NCI-H1417 treated with DMSO at 0.1 percent for 48 hours (cell line): ENCODE results near the gene ESF1.
"Not testable (repeated sequence)": the region's sequence is repeated elsewhere in the genome, so short reads cannot be mapped to it uniquely, and the experiment has no call there.

ENCODE experiments used
- DNase-seq: peaks from one replicate; lab custom pipeline; 2025; lab: John Stamatoyannopoulos, UW

ESF1 gene

DNA sequence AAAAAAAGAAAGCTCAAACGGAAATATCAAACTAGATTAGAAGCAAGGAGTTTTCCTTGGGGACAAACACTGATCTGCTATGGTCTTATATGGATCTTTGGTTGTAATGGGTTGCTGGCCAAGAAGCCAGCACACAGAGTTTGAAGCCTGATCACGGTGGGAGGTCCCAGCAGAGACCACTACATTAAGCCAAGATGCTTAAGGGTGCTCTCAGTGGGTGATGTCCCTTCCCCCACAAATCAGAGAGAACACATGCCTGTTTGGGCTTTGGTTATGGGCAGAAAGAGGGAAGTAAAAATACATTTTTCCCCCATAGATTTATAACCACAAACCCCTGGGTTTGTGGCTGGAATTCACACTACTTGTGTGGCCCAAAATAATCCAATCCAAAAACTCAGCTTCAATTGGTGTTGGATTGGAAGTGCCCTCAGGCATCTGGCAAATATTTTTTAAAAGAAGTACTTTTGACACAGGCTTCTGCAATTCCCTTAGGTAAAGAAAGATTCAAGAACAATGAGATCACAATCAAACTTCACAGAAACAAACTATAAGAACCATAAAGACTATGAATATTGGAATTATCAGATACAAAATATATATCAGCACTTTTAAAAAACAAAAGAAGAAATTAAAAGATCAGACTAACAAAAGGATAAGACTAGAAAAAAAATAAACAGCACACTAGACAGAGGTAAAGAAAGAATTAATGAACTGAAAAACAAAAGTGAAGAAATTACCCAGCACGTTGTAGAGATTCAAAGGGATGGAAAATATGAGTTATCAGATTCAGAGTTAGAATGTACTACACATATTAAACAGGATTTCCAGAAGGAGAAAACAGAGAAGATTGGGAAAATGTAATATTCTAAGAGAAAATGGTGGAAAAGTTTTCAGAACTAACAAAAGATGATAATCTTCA, 44.7 kb downstream of the ESF1 start:
- DNase-seq: no peak

DNA sequence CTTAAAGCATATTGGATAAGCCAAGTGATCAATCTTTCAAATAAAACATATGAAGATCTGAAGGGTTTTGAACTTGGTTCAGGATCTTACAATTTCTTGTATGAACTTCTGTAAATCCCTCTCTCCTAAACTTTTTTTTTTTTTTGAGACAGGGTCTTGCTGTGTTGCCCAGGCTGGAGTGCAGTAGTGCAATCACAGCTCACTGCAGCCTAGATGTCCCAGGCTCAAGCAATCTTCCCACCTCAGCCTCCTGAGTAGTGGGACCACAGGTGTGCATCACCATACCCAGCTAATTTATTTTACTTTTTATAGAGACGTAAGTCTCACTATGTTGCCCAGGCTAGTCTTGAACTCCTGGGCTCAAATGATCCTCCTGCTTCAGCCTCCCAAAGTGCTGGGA, 46.5 kb downstream of the ESF1 start:
- DNase-seq: not testable (repeated sequence)

DNA sequence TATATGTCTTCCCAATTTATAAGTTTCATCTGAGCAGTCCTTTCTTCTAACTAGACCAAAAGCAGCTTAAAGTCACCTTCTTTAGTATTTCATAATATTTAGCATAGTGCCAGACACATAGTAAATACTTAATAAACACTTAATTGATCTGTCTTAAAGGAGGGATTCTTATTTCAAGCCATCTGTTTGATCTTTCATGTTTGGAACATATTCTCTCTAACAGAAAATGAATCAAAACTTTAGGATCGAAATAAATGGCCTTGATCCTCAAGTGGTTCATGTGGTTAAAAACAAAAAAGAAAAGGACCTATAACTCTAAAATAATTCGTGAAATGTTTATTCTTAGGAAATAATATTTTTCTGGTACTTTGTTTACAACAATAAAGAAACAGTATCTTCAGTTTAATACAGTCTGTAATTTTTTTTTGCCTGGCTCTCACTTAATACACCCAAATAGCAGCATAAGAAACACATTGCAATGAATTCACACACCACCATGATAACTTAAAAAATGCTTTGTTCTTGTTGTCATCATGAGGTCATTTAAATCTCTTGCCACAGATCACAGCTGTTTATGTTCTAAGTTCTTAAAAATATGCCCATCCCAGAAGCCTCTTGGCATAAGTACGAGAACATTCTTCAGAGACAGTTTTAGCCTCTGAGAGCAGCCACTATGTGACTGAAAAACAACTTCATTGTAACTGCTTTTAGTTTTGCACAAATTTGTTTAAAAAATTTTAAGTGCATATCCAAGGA, 48.1 kb downstream of the ESF1 start:
- DNase-seq: no peak

DNA sequence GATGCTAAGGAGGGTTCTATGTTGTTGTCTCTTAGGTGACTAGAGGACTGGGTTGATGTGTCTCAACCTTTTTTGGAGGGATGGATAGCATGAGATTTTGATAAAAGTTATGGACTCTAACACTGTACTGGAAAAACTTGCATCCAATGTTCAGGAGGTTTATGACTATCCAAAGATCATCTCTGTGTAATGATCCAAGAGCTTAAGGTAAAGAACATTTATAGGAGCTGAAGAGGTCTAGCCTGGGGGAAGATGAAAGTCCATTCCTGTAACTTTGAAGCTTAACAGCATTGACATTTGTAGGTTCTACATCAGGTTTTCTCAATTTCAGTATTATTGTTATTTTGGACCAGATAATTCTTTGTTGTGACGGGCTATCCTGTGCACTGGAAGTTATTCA, 48.9 kb downstream of the ESF1 start:
- DNase-seq: no peak

DNA sequence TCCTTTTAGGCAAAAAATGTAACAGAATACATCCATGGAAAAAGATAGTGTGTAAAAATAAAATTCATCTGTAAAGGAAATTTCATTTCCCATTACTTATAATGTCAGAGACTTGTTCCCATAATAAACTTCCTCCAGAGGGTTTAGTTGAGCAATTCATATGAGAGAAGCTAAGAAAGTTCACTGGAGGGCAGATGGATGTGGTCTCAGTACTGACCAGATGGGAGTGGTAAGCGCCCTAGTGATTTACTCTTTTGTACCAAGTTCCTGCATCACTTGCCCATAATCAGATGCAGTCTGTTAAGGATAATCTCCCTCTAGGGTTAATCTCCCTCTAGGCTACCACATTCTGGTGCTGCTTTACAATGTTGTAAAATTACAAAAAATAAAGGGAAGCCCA, 61.7 kb downstream of the ESF1 start:
- no peak for DNase-seq

DNA sequence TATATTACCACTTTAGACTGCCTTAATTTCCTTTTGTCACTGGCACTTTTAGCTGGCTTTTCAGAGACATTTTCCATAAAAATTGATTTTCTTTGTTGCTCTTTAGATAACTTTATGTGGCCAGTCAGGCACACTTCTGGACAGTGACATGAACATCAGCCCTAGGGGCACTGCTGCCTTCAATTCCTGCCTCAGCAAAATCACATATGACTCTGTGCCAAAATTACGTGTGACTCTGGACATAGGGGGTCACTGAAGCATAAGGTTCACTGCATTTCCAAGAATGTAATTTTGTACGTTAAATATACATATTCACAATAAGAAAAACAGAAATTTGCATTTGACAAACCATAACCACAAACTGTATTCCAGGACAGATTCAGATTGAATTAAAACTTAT, 66.5 kb downstream of the ESF1 start:
- no peak for DNase-seq

DNA sequence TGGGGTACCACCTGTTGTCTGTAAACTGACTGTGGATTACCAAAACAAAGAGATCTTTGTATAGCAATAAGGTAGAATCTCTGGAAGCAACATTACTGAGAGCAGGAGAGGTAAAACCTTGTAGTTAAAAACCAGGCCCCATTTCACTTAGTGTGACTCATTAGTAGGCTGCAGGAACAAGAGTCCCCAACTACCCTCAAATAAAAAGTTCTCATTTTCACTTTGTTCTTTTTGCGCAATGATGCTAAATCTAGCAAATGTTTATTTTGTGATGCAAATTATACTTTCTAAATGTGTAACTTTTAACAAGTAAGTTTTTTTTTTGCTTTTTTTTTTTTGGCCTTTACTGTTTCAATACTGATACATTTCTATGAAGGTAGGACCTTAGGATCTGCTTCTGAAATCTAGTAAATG, 67.1 kb downstream of the ESF1 start:
- DNase-seq: no peak

DNA sequence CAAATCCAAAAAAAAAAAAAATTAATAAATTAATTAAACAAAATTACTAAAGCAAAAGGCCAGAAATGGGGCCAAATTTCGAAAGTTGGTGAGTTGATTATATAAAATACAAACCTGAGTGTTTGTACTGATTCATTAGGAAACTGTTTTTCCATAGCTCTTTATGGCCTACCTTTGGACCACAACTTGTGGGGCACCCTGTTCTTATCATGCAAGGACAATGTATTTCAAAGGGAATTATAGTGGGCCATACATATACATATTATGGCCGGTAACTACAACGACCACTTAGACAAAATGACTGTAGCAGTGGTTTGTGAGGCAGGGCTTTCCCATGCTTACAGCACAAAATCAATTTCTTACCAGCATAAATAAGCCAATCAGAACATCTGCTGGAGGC, 69.5 kb downstream of the ESF1 start:
- no peak for DNase-seq

DNA sequence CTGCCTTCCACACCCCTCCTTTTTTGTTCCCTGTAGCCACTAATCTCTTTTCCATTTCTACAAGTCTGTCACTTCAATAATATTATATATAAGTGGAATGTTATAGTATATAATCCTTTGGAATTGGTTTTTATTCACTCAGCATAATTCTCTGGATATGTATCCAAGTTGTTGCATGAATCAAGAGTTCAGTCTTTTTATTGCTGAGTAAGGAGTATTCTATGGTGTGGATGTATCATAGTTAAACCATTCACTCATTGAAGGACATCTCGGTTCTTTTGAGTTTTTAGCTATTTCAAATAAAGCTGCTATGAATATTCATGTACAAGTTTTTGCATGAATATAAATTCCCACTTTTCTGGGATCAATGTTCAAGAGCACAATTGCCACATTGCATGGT, 76.5 kb downstream of the ESF1 start:
- no peak for DNase-seq

DNA sequence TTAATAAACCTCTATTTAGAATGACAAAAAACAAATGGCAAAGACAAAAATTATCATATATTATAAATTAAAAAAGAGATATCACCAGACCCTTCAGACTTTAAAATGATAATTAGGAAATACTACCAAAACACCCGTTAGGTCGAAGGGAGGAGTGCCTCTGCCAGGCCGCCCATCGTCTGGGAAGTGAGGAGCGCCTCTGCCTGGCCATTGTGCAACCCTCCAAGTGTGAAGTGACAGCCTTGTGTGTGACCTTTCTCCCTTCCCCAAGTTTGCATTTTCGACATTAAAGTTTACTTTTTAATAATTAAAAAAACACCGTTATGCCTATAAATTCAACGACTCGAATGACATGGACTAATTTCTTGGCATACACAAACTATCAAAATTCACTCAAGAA, 81.5 kb downstream of the ESF1 start:
- DNase-seq: no peak

DNA sequence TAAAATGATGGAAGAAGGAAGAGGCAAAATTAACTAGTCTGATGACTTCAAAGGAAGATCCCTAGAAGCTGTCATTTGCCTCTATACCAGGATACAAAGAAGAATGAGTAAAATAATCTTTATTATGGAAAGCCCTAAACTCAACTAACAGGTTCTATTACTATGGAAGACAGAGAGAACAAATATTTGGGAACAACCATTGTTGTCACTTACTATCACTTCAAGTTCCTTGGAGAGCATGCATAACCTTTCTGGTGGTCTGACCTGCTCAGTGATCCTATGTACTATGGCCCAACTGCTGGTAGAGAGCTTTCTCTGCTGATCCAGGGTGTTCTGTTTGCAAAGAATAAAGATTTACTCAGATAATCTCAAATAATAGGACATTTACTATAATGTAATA, 83.2 kb downstream of the ESF1 start:
- DNase-seq: no peak

DNA sequence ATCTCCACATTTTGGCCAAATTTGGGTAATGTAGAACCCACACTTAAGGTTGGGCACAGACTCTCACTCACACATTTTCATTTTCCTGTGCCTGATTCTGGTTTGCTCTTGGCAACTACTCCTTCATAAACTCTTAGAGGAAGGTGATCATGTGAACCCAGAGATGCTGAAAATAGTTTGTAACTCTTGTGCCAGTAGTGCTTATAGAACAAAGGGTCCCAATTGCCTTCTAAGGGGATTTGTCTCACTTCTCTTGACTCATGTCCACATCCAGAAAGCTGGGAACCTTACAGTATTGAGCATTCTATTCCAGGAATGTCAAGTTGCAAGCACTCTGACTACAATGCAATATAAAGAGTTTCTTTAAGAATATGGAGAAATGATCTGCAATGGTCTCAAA, 84.0 kb downstream of the ESF1 start:
- no peak for DNase-seq

DNA sequence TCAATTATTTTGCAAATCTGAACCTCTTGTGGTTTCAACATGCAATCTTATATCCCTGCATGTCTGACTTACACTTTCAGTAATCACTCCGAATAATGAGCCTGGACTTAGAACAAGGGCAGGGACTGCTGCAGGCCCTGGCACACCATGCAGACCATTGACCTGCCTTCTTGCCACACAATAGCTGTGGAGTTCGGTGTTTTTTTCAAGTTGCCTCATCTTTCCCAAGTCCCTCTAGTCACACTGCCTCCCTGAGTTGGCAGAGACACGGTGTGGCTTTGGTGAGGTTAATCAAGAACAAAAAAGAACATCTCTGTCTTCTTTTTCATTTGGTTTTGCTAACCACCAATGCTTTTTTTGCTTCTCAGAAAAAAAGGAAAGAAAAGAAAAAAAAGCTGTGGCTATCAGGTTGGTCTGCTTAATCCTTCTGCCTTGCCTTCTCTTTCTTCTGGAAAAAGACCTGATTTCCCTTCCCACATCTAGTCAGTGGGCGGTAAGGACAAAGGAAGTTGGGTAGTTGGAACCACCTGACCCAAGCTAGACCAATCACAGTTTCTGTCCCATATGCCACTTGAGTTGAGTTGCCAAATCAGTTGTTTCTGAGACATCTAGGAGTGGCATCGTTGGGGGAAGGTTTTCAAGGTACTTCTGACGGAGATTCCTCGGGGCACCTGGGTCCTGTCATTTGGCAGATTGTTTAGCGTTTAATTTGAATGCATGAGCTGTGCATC, 90.1 kb downstream of the ESF1 start:
- no peak for DNase-seq

DNA sequence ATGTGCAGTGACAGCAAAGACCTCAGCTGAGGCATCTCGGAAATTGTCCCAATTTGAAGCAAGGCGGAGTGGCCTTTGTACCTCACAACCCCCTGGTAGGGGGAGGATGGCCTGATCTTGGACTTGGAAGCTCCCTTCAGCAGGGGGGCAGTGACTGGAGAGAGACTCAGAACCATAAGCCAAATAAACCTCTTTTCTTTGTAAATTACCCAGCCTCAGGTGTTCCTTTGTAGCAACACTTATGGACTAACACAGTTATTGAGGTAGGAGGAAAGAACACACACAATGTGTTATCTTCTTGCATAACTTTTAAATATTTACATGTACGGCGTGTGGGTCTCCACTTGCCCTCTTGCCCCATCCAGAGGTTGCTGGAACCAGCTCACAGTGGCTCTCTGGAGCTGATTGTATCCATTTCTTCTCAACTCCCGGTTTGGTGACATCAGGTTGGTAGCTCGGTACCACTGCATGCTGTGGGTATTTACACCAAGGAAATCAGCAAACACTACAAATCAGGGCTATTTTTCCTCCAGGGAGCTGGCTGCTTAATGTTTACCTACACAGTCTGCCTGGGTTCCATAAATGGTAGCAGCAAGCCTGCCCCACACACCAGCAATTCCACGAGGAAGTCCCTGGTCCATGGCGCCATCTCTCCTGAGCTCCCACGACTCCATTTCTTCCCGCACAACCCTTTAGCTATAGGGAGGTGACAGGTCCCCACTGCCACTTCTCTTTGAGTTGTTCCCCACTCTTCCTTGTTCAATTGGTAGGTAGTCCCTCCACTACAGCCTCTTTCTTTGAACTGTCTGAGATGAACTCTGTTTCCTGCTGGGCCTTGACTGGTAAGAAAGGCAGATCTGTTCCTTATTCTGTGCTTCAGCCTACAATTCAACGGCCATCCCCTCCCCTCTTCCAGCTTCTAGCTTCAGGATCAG, 91.7 kb downstream of the ESF1 start:
- DNase-seq: no peak

DNA sequence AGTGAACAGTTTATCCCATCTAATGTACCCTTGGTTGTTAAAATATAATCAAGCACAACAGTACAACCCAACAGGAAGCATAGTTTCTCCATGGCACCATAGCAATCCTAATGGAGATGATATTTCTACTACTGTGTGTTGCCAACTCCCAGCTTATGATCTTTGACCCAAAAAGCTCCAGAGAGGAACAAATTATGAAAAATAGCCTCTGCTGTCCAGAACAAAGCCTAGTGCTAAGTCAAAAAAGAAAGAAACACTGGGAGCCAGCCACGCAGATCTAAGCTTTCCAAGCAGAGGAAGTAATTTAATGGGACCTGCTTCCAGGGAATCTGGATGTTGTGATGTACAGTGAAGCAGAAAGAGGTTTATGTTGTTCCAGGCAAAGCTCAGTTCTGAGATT, 93.8 kb downstream of the ESF1 start:
- DNase-seq: no peak

DNA sequence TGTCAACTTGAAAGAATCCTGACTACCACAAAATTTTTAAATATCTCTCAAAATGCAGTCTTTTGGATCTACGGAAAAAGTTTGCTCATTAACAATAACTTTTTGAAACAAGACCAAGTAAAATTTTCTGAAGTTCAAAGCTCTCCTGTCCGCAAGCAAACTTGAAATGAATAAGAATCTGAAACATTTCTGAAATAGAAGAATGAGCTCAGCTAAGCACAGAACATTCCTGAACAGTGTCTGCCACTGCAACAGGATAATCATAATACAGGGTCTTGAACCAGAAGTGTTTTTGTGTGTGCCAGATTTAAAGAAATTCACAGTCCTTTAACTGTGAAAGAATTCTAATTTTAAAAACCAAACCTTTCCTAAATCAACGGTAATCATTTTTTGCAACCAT, 96.9 kb downstream of the ESF1 start:
- no peak for DNase-seq

DNA sequence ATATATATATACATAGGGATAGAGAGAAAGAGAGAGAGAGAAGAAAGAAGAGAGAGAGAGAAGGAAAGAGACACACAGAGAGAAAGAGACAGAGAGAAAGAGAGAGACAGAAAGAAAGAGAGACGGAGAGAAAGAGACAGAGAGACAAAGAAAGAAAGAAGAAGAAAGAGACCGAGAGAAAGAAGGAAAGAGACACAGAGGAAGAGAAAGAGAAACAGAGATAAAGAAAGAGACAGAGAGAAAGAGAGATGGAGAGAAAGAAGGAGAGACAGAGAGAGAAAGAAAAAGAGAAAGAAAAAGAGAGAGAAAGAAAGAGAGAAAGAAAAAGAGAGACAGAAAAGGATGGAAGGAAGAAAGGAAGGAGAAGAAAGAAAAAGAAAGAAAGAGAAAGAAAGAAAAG, 99.1 kb downstream of the ESF1 start:
- no peak for DNase-seq

DNA sequence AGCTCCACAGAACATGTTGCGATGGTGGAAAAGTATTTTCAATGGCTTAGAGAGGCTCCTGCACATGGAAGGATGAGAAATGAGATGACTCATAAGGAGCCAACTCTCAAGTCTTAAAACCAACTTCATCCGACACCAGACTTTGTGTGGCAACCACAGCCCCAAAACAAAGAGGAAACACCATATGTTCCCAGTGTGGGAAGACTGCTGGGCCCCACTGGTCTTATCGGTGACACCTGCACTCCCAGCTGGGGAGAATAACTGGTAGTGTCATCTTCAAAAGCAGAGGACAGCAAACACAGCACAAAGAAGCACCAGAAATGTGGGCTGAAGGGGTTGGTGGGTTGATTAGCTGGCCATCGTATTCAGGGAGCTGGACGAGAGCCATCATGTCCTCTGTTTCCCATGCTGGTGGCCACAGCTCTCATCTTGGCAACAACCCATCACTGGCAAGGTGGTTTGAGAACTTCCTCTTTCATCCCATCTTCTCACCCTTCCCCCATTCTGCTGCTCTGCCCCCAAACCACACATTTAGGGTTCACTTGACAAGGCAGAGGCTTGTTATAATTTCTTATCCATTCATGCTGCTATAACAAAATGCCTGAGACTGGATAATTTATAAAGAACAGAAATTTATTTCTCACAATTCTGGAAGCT, 100.0 kb downstream of the ESF1 start:
- DNase-seq: no peak

DNA sequence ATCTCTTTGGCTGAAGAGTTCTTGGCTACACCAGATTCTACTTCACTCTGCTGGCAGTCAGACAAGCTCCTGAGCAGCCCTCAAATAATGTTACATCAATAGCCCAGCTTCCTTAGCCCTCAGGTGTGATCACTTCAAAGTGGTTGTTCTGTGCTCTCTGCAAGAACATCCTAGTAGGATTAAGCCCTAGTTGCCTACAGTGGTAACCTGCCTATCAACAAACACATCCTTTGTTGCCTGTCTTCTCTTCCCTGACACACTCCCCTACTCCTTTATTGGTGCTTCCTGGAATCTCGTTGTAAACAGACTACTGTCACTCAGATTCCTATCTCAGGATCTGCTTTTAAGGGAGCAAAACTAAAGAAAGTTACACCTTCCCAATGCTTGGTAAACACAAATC, 100.9 kb downstream of the ESF1 start:
- no peak for DNase-seq

DNA sequence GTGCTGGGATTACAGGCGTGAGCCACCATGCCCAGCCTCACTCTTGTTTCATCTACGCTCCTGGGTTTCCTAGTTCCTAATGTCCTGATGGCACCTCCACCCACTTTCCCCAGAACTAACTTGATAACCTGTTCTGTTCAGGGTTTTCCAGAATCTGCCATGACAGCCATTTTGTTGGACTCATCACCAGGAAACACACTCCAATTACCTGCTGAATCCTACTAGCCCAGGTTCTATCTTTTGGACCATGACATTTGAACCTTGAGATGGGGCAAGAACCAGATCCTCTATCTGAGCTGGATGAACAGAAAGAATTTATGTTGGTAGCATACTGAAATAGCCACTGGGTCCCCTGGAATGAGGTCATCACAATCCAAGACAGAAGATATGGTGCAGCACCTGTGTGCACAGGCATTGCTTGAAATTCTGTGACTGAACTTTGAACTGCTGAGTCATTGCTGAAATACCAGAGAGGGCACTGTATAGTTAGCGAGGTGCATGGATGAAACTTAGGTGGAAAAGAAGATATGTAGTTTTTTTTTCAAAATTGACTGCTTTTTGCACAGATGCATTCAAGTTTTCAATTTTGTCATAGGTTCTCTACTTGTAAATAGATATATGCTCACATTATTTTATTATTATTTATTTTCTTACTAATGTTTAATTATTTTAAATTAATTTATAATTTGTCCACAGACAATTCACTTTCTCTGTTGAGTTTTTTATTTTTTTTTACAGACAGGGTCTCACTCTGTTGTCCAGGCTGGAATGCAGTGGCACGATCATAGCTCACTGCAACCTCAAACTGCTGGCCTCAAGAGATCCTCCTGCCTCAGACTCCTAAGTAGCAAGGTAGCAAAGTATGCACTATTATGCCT, 103.2 kb downstream of the ESF1 start:
- DNase-seq: no peak
